GM12878 (cell line): ENCODE data around the gene ABCA13. TPM values are rescaled to one million over a fixed set of nuclear protein-coding genes. Genes with fewer than 3 reads are reported as not detected.

Source experiments
- ATAC-seq: fragments of 200-7000 bp; cut with Tn5 transposase; 3 replicates; pipeline ENCODE4 v1.9.1; 2020; ENCODE audit warnings: mild to moderate bottlenecking, moderate library complexity
- BruUV-seq: library from RNA; stranded (reverse); fragments of 400-500 nt; replicated peaks from 2 replicates; lab custom pipeline; 2021; lab: Mats Ljungman, UMichigan
- CTCF ChIA-PET: fragments of 300-600 bp; sonication (Branson Sonifier 250); formaldehyde crosslinking; extraction: SDS; loops from one replicate; lab custom pipeline; 2021; ENCODE audit warnings: inconsistent platforms; lab: Yijun Ruan, JAX
- POLR2A ChIA-PET: fragments of 350-600 bp; formaldehyde crosslinking; extraction: SDS; loops from one replicate; lab custom pipeline; 2021; ENCODE audit warnings: inconsistent platforms; lab: Charles Lee
- RAD21 ChIA-PET: fragments of 300-600 bp; sonication (Branson Sonifier 250); formaldehyde crosslinking; loops from one replicate; lab custom pipeline; 2023; ENCODE audit warnings: antibody characterized with exemption; ENCODE audit not compliant: unreplicated experiment; lab: Charles Lee
- SMC1A ChIA-PET: fragments of 300-600 bp; sonication (Branson Sonifier 250); formaldehyde crosslinking; loops from one replicate; lab custom pipeline; 2023; ENCODE audit not compliant: unreplicated experiment, uncharacterized antibody; lab: Charles Lee
- DNase-seq: peaks from one replicate; pipeline ENCODE4 v3.0.0-alpha.2; 2011; ENCODE audit warnings: low read depth, low spot score
- FAIRE-seq: peaks from 3 replicates; lab custom pipeline; 2011; peaks lifted over from hg19 to GRCh38; lab: Jason Lieb, UNC
- H2AFZ ChIP-seq: 2 replicates; pipeline ENCODE4 v1.6.0; 2011; ENCODE audit warnings: low read depth, low read length, control low read depth; ENCODE audit not compliant: control insufficient read depth
- H3K27ac ChIP-seq: 2 replicates; pipeline ENCODE4 v1.5.1; 2011; ENCODE audit warnings: control low read depth; ENCODE audit not compliant: control insufficient read depth, insufficient read depth
- H3K27me3 ChIP-seq, 2 experiments: replicated peaks in 1 of 2; 2 replicates each; pipeline versions ENCODE4 v1.6.0 to v1.6.1; 2011; ENCODE audit warnings: low read length in 1 of 2; ENCODE audit not compliant: control insufficient read depth in 2 of 2, insufficient read depth in 2 of 2
- H3K36me3 ChIP-seq, 2 experiments: 2 replicates each; pipeline ENCODE4 v1.5.1; 2011; ENCODE audit warnings: low read length in 1 of 2; ENCODE audit not compliant: control insufficient read depth in 2 of 2, insufficient read depth in 2 of 2
- H3K4me1 ChIP-seq: 2 replicates; pipeline ENCODE4 v1.6.1; 2011; ENCODE audit warnings: mild to moderate bottlenecking, low read length, moderate library complexity, mixed read lengths; ENCODE audit not compliant: control insufficient read depth, insufficient read depth
- H3K4me2 ChIP-seq: 2 replicates; pipeline ENCODE4 v1.6.0; 2011; ENCODE audit warnings: control low read depth; ENCODE audit not compliant: control insufficient read depth, insufficient read depth
- H3K4me3 ChIP-seq: fragments of 200-600 bp; sonication (generic); 2 replicates; pipeline ENCODE4 v1.5.1; 2016
- H3K79me2 ChIP-seq: 2 replicates; pipeline ENCODE4 v1.6.0; 2011; ENCODE audit warnings: low read length; ENCODE audit not compliant: control insufficient read depth, insufficient read depth
- H3K9ac ChIP-seq: 2 replicates; pipeline ENCODE4 v1.8.0; 2011; ENCODE audit warnings: low read length, control low read depth, mixed read lengths; ENCODE audit not compliant: control insufficient read depth, insufficient read depth
- H3K9me3 ChIP-seq: replicated peaks from 3 replicates; pipeline ENCODE4 v1.5.1; 2011; ENCODE audit warnings: mild to moderate bottlenecking, low read length; ENCODE audit not compliant: control insufficient read depth, insufficient read depth
- H4K20me1 ChIP-seq: 2 replicates; pipeline ENCODE4 v1.6.0; 2011; ENCODE audit not compliant: control insufficient read depth, insufficient read depth
- EP300 ChIP-seq, 2 experiments: fragments of 150-350 bp in 1 of 2; IDR thresholded peaks; 2 replicates each; pipeline ENCODE4 v1.6.1; 2011 to 2012; ENCODE audit warnings: low read depth in 2 of 2, low read length in 2 of 2, borderline replicate concordance in 1 of 2, improper control_type of control experiment in 1 of 2, inconsistent platforms in 1 of 2; ENCODE audit not compliant: control insufficient read depth in 1 of 2
- GATAD2B ChIP-seq: fragments of 450-650 bp; conservative IDR thresholded peaks from 2 replicates; pipeline ENCODE4 v1.6.1; 2017; ENCODE audit warnings: low read depth, mild to moderate bottlenecking, moderate library complexity
- IKZF1 ChIP-seq: fragments of 450-650 bp; conservative IDR thresholded peaks from 2 replicates; pipeline ENCODE4 v1.6.1; 2017; ENCODE audit warnings: antibody characterized with exemption, mild to moderate bottlenecking
- NFIC ChIP-seq: IDR thresholded peaks from 2 replicates; pipeline ENCODE4 v1.6.1; 2012; ENCODE audit warnings: low read depth, mild to moderate bottlenecking, inconsistent platforms, low read length, moderate library complexity
- NR2C1 ChIP-seq: fragments of 450-650 bp; IDR thresholded peaks from 2 replicates; pipeline ENCODE4 v1.6.1; 2017; ENCODE audit warnings: antibody characterized with exemption, mild to moderate bottlenecking, moderate library complexity
- RCOR1 ChIP-seq: conservative IDR thresholded peaks from 2 replicates; pipeline ENCODE4 v1.6.1; 2012; ENCODE audit warnings: low read depth, low read length, improper control_type of control experiment
- SPI1 ChIP-seq: IDR thresholded peaks from 2 replicates; pipeline ENCODE4 v1.6.1; 2011; ENCODE audit warnings: low read depth, mild to moderate bottlenecking, low read length, moderate library complexity, borderline replicate concordance; ENCODE audit not compliant: insufficient read depth
- TCF7 ChIP-seq: IDR thresholded peaks from 2 replicates; pipeline ENCODE4 v1.6.1; 2014; ENCODE audit warnings: antibody characterized with exemption, borderline replicate concordance
- ZNF622 ChIP-seq: fragments of 450-650 bp; IDR thresholded peaks from 2 replicates; pipeline ENCODE4 v1.6.1; 2017; ENCODE audit warnings: mild to moderate bottlenecking, inconsistent platforms
- WGBS: methylation state at CpG from one replicate; pipeline ENCODE4 v1.1.6; 2016; ENCODE audit warnings: low lambda C conversion rate; ENCODE audit not compliant: insufficient replicate concordance, insufficient coverage; ENCODE audit errors: missing lambda C conversion rate; 5-methylcytosine and 5-hydroxymethylcytosine counted together
- in situ Hi-C: fragments of 300-500 bp; cut with MboI; formaldehyde crosslinking; loops from 9 replicates; pipeline ENCODE4 v1.14.3; 2018; ENCODE audit warnings: mixed read lengths
- intact Hi-C: fragments of 100-400 bp; cut with micrococcal nuclease; formaldehyde crosslinking; loops from one replicate; pipeline ENCODE4 v1.14.2; 2022; ENCODE audit not compliant: unreplicated experiment
- polyA plus RNA-seq, 11 experiments: library from polyadenylated mRNA; depleted of rRNA in 4 of 11; unstranded in 6 of 11; stranded (reverse) in 5 of 11; fragments of >200 nt; fragmentation: Nextera tagmentation in 4 of 11; fragmentation: Illumina TruSeq in 1 of 11; extraction: Ambion mirVana in 4 of 11; extraction: Trizol in 1 of 11; gene quantifications; 1 replicate in 1 of 11; 2 replicates in 10 of 11; pipeline versions ENCODE4 v1.2.1 to v1.2.3, GENCODE V29; 2011 to 2016; ENCODE audit warnings: inconsistent platforms in 2 of 11, missing spikeins in 2 of 11, low read depth in 1 of 11
- total RNA-seq, 4 experiments: library from RNA; depleted of rRNA in 3 of 4; stranded (reverse); fragments of >200 nt in 3 of 4; fragmentation: Illumina TruSeq in 1 of 4; extraction: Trizol in 1 of 4; gene quantifications; 2 replicates each; pipeline versions ENCODE4 v1.2.1 to v1.2.3, GENCODE V29; 2013 to 2021
- TF ChIP-seq, protein P1 (sequence below): fragments of 450-650 bp; IDR thresholded peaks from 2 replicates; pipeline ENCODE4 v1.6.1; 2016; ENCODE audit warnings: mild to moderate bottlenecking

Gene ABCA13
- total and polyA plus RNA-seq, 10 of the 15 experiments (the other 5 are each of a cell fraction or from before 2014, with no cell fraction given) = under 0.01 to 0.98 (median 0.04) TPM; not detected in 2

DNA sequence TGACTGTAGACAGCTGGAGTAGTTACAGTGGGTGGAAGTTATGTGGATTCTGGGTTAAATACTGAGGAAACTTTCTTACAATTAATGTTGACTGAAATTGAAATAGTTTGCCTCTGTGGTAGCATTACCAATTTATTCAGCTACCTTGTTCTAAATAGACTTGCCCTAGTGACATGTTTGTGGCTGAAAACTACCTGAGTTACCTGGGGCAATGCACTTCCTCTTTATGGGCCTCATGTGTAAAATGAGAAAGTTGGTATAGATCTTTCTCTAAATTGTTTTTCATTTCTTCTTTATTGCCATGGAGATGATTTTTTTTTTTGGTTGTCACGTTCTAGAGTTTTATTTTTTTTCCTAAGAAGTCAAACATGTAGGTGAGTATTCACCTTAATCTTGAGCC is 500.4 kb downstream of the ABCA13 start:
- Histone ChIP-seq H3K27ac (no peak overlapping the region), H3K4me1 (no peaks in the 10 kb centered on the region), H3K36me3 (no peaks in the 10 kb centered on the region), H3K79me2 (no peaks in the 10 kb centered on the region), H3K9me3 (no peaks in the 10 kb centered on the region), H3K27me3 (no peaks in the 10 kb centered on the region), H3K9ac (no peak overlapping the region), H2AFZ (no peak overlapping the region), H4K20me1 (no peaks in the 10 kb centered on the region), H3K4me2 (no peak overlapping the region), H3K4me3 (no peak overlapping the region)
- in situ Hi-C loops = no loop called here
- no peak for DNase-seq
- TF ChIP-seq NR2C1 (no peak), RCOR1 (no peak), EP300 (IDR thresholded peaks at IDR 0.05; ENCODE audit: borderline replicate concordance in 1 of 2, control insufficient read depth in 1 of 2, low read depth in 2 of 2, low read length in 2 of 2) (no peak), NFIC (no peak), ZNF622 (no peak), SPI1 (peak; percentile 41; the same call in 1 of the 2 replicates), IKZF1 (no peak), TCF7 (no peak)
- ATAC-seq = no peak
- no TSS peak for BruUV-seq
- WGBS = 0% methylated on average over 1 of the region's 1 CpG
- RAD21 ChIA-PET = no interaction called here
- intact Hi-C loops = no loop called here
- CTCF ChIA-PET = no interaction called here
- POLR2A ChIA-PET = no interaction called here
- SMC1A ChIA-PET = interaction anchor here (1.0 kb wide), 1 partner anchor 619 kb away, joined by 3 read pairs; no protein-coding TSS in a partner anchor
- FAIRE-seq = no peak

DNA sequence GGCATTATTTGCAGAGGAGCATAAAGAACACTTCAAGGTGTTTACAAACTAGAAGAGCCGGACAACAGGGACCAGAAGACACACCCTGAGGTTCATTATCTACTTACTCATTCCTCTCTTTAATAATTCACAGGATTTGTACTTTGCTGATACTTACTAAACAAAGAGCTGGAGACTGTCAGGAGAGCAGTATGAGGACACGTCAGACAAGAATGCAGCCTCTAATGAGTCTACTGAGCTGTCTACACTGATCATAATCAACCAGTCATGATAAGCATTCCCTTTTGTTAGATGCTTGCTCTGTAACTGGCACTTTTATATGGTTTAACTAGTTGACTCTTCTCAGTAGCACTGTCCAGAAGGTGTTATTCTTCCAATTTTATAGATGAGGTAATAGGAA is 509.7 kb downstream of the ABCA13 start:
- in situ Hi-C loops (no loop called here), intact Hi-C loops (no loop called here)
- ChIA-PET POLR2A (no interaction called here), RAD21 (interaction anchor here (0.6 kb wide), 1 partner anchor 181 kb away, joined by 5 read pairs; no protein-coding TSS in a partner anchor), SMC1A (no interaction called here), CTCF (no interaction called here)
- DNase-seq (no peak), FAIRE-seq (no peak), ATAC-seq (no peak)
- Histone ChIP-seq H3K79me2 (no peaks in the 10 kb centered on the region), H3K9ac (no peak overlapping the region), H3K36me3 (no peaks in the 10 kb centered on the region), H3K27me3 (no peaks in the 10 kb centered on the region), H4K20me1 (no peaks in the 10 kb centered on the region), H3K27ac (no peak overlapping the region), H2AFZ (no peak overlapping the region), H3K9me3 (no peaks in the 10 kb centered on the region), H3K4me3 (no peak overlapping the region), H3K4me2 (no peak overlapping the region), H3K4me1 (no peaks in the 10 kb centered on the region)
- WGBS = 23% methylated on average over 2 of the region's 2 CpGs
- TF ChIP-seq, protein P1, sequence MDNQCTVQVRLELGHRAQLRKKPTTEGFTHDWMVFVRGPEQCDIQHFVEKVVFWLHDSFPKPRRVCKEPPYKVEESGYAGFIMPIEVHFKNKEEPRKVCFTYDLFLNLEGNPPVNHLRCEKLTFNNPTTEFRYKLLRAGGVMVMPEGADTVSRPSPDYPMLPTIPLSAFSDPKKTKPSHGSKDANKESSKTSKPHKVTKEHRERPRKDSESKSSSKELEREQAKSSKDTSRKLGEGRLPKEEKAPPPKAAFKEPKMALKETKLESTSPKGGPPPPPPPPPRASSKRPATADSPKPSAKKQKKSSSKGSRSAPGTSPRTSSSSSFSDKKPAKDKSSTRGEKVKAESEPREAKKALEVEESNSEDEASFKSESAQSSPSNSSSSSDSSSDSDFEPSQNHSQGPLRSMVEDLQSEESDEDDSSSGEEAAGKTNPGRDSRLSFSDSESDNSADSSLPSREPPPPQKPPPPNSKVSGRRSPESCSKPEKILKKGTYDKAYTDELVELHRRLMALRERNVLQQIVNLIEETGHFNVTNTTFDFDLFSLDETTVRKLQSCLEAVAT = no peak
- no peak for TF ChIP-seq GATAD2B
- no TSS peak for BruUV-seq
